GM19324 (cell line): ENCODE results near the gene HHEX.

Experiments
- ATAC-seq: cut with Tn5 transposase; IDR thresholded peaks from one replicate; pipeline ENCODE4 v1.9.1; 2021; ENCODE audit warnings: mild to moderate bottlenecking, moderate library complexity; ENCODE audit not compliant: unreplicated experiment, low FRiP score

HHEX gene

GRCh38 chr10:92692697-92693533, 3.2 kb downstream of the HHEX start:
- ATAC-seq, result no peak

DNA sequence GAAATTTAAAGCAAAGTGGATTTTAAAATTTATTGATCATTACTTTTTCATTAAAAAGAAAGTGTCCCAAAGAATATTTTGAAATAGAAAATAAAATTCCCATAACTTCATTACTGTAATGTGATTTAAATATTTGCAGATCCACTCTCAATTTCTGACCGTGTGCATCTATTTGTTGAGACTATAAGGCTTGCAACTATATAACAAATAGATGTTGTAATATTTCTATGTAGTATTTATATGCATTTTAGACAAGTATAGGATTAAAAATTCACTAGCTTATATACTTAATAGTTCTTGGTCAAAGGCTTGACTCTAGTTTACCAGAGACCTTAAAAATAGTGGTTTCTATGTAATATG, 3.8 kb downstream of the HHEX start:
- no peak for ATAC-seq

- ATAC-seq, result no peak
Observed at GRCh38 chr10:92695679-92696605, 6.2 kb downstream of the HHEX start.

DNA sequence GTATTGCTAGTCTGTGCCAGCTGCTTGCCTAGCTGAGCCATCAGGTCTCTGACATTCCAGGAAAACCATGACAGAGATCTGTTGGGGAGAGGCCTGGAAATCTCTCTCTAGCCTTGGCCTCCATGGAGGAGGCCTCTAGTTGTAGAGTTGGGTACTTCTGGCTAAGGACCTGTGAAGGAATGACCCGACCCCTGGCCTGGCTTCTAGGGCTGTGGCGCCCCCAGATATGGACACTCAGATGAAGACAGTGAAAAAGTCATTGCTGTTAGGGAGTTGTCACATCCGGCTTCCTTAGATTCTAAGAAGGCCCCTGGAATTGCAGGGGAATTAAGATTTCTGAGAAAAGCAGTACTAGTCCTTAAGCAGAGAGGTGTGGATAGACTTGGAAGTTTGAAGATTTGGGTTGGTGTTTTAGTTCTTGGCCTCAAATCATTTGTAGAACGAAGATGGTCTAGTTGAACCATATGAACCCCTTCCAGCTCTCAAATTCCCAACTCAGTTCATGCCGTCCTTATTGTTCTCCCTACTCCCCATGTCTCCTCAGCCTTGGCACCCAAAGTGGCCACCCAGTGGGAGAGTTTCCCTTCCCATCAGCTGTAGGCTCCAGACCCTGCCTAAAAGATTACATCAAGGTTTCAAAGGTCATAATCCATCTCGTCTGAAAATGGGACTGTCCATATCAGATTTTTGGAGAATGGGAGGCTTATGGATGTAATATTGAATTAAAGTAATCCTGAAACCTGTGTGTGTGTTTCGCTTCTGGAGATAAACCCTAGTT, 7.0 kb downstream of the HHEX start:
- no peak for ATAC-seq

- ATAC-seq, result no peak
Observed at GRCh38 chr10:92697663-92698511, 8.1 kb downstream of the HHEX start.

- ATAC-seq, result no peak
Observed at GRCh38 chr10:92699193-92699517, 9.4 kb downstream of the HHEX start.

GRCh38 chr10:92699518-92700381, 10.0 kb downstream of the HHEX start:
- no peak for ATAC-seq

- no peak for ATAC-seq
Observed at GRCh38 chr10:92702301-92702916, 12.7 kb downstream of the HHEX start.

- ATAC-seq, result no peak
Observed at GRCh38 chr10:92712016-92712889, 22.5 kb downstream of the HHEX start.

GRCh38 chr10:92714152-92714845, 24.5 kb downstream of the HHEX start:
- no peak for ATAC-seq

DNA sequence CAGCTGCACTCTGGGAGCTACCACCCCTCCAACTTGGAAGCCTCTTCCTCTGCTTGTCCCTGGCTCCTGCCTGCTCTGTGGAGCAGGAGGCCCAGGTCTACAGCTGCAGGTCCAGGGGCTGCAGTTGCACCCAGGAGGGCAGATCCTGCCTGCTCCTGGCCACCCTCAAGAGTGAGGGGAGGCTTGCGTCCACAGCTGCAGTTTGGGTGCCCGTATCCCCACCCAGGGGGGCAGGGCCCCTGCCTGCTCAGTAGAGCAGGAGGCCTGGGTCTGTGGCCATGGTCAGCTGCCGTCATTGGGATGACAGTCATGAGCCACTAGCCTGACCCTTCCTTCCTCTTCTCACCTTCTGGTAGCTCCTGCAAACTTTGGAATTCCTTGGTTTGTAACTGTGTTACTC, 25.1 kb downstream of the HHEX start:
- no peak for ATAC-seq

DNA sequence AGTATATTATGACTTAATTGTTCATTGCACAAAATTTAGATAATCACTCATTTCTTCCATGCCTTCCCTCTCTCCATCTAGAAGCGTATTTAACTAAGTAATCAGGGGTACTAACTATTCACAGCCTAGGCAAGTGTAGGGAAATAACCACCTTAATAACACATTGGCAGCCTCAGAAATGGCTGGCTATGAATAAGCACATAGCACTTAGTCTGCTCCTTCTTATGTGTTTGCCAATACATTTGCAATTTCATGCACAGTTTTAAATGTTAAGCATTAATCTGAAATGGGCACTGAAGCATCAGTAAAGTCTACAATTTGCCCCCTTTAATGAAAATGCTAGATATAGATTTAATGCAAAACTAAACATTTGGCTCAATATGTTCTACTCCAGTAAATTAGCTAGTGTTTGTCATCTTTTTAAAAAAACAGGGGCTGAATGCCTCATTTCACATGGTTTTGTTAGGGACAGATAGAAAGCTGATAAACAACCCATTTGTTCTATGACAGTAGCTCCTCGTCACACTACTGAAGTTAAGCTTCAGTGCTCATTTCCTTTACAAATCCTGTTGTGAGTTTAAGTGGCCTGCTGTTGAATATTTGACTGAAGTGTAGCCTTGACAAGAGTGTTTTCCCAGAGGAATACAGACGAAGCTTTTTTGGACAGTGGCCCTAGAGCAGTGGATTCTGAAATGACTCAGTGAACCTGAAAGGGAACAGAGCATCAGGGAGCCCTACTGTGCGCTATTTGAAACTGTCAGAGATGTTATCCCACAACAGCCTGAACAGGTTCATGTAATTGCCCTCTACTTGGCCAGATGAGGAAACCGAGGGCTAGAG, 30.5 kb downstream of the HHEX start:
- no peak for ATAC-seq

DNA sequence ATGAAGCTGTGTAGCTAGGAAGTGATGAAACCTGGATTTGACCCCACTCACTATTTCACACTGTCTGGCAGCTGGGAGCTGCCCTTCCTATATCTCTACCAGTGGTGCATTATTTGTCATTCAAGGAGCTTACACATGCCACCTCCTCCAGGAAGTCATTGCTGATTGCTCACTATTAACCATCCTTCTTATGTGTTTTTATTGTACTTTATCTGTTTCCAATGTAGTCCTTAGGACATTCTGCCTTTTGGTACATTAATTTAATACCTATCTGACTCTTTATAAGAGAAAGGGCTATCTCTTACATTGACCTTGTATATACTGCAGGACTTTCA, 31.0 kb downstream of the HHEX start:
- ATAC-seq, result no peak

DNA sequence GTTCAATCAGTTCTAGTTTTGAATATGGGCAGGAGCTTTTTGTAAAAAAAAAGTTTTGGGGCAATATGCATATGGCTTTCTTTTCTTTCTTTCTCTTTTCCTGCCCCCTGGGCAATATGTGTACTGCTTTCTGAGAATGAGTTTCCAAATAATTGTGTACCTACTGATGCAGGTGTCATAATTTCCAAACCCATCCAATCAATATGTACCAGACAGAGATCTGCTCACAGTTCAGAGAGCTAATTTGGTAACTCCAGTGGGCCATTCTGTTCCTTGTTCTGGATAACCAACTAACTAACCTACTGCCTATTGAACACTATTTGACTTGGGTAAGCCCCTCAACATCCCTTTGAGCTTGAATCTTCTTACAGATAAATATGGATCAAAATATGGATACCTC, 32.6 kb downstream of the HHEX start:
- ATAC-seq, result no peak

DNA sequence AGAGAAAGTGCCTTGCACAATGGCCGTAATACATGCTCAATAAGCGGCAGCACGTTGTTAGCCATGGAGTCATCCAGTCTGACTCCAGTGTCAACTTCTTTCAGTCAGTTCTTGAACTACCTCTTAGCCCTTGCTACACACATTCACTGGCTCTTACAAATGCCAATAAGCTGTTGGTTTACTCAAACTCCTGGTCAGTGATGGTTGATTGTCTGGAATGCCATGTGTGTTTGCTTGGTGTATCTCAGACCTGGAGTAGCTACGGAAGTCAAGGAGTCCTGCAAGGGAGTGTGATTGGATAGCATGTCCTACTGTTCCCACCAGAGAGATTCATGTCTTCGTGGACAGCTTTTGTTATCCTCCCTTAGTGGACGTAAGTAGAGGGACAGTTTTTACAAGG, 37.4 kb downstream of the HHEX start:
- ATAC-seq, result no peak

DNA sequence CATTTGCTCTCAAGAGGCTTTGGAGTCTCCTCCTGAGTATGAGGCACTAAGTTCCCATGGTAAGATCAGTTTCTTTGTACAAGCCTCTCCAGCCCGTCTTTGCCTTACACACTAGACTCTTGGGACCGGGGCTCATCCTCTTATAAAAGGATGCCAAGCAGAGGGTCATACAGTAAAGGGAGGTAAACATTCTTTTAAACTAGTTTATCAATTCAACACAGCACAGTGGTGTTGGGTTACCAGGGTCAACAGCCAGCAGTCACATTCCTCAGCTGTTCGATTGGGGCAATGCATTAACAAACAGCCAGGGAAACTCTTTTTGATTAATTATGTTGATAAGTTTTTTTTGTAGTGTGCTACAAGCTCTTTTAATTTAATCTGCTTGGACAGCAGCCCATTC, 37.8 kb downstream of the HHEX start:
- no peak for ATAC-seq
